Hematopoietic multipotent progenitor cell treated with erythropoietin and hydrocortisone succinate and interleukin-3 and kit ligand, for 17 days (in vitro differentiated cells): ENCODE measurements around the gene CDH6.

Experiments used
- DNase-seq: peaks from one replicate; pipeline ENCODE4 v3.0.0-alpha.2; 2015; ENCODE audit warnings: low spot score

Gene CDH6

DNA sequence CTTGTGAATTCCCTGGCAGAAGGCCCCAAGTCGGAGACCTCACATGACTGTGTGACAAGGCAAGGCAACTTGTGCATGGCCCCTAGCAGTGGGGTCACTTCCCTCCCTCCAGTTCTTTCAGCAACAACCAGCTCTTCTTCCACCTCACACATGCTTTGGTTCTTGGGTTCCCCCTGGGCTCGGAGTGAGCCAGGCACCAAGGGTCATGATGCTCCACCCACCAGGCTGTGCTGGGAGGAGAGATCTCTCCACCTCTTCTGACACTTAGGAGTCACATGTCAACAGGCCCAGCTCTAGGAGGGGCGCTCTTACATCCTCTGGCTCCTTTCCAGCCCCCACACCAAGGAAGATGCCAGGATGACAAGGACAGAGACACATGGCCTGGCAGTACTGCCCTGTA, 56.7 kb downstream of the CDH6 start:
- DNase-seq = no peak

DNA sequence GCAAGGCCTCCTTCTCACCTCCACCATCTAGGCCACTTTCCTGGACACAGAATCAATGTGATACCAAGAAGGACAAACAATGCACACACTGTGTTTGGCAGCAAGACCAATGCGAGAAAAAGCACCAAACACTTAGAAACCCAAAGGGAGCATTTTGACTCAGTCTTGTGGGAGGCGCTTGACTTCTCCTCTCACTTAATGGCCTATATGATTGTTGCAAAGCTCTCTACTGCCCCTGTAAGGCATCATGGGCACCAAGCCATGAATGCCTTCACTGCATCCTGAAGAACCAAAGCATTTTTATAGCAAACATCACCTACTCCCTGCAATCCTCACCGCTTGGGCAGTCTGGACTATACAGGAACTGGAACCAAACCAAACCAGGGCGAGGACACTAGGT, 57.5 kb downstream of the CDH6 start:
- no peak for DNase-seq

DNA sequence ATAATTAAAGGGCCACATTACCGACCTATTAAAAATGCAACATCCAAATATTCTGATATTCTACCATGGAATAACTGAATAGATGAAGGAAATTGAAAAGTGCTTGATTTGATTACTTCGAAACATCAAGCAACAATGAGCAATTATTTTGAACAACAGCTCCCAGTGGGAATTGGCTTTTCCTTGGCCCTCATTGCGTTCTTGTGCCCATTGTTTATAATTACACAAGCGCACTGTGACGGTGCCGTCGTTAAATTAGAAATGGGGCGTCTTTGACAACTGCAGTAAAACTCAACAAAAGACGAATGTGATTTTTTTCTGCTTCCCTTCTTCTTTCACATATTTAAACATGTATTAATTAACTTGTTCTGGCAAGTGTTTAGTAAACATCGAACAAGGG, 61.6 kb downstream of the CDH6 start:
- no peak for DNase-seq

DNA sequence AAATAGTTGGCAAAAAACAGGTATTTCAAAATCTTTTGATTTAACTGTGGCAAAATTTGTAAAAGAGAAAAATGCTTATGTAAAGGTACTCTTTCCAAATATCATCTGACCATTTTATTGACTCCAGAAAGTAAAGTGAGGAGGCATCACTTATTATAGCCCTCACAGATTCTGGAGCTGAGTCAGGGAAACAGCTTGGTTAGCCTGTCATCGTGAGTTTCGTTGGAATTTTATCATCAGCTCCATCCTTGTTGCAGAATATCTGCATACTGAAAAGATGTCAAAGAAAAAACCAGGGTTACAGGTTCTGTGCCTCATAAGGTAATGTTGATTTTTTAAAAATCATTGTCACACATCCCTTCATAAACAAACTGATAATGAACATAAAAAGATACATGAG, 74.8 kb downstream of the CDH6 start:
- DNase-seq = no peak

DNA sequence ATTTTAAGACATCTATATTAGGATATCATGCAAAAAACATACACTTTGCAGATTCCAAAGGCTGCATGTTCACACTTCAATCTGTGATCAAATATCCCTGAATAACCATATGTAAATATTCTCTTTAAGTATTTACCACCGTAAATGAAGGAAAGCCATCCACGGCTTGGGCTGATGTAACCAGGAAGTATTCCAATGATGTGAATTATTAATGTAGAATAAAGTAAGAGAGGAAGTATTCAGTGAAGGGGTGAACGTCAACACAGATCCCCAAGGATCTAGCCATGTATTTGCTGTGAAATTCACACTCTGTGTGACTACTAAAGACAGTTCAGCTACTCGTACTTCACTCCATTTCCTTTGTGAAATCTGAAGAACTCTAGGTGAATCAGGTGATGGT, 75.2 kb downstream of the CDH6 start:
- no peak for DNase-seq

DNA sequence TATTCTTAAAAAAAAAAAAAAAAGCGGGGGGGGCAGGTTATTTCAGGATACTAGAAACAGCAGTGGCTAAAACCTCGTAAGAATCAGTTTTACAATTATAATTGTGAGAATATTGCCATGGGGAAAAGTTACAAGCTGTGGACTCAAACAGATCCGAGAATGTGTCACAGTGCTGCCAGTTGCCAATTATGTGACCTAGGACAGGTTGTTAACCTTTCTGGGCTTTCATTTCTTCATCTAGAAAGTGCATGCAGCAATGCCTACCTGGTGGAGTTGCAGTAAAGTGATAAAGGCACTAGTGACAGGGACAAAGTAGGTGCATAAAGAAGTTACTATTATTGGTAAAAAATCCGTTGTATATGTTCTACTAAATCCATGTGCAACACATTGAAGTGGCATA, 75.8 kb downstream of the CDH6 start:
- DNase-seq = no peak

DNA sequence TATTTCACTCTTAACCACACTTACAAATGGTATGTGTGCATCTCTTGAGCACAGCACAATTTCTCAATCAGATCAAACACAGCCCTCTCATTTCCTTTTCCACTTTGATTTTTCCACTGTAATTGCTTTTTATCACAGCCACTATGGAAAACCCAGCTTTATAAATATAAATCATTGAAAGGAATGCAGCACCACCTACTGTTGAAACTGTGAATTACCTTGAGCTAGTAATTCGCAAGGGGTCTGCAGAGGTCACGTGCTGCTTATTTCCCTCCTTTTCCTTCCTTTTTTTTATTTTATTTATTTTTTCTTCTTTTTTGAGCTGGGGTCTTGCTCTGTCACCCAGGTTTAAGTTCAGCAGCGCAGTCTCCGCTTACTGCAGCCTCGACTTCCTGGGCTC, 76.9 kb downstream of the CDH6 start:
- DNase-seq = no peak

DNA sequence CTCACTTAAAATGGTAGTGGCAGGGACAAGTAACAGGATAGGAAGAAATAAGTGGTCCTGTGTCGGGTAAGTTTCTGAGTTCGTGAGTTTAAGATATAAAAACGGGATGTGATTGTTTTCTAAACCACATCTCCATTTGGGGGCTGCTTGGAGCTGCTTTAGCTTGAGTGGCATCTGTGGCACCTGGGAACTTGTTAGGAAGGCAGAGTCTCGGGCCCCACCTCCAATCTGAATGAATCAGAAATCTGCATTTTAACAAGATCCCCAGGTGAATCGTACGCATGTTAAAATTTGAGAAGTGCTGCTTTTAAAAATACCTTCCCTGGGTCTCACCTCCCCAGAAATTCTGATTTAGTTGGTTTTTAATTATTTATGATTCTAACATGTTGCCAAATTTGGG, 78.1 kb downstream of the CDH6 start:
- DNase-seq = no peak

DNA sequence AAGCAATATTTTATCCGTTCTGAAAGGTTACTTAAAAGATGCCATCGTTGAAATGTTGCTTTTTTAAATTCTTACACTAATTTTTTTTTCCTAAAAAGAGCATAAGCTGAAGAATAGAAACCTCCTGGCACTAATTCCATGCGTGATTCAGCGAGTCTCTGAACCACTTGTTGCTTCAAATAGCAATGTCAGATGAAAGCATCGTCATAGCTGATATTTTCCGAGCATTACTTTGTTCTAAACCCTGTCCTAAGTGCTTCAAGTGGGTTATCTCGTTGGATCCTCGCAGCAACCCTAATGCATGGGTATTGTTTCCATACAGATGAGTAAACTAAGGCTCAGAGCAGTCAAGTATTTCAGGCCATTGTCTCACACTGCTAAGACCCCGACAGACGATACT, 79.7 kb downstream of the CDH6 start:
- DNase-seq = no peak

DNA sequence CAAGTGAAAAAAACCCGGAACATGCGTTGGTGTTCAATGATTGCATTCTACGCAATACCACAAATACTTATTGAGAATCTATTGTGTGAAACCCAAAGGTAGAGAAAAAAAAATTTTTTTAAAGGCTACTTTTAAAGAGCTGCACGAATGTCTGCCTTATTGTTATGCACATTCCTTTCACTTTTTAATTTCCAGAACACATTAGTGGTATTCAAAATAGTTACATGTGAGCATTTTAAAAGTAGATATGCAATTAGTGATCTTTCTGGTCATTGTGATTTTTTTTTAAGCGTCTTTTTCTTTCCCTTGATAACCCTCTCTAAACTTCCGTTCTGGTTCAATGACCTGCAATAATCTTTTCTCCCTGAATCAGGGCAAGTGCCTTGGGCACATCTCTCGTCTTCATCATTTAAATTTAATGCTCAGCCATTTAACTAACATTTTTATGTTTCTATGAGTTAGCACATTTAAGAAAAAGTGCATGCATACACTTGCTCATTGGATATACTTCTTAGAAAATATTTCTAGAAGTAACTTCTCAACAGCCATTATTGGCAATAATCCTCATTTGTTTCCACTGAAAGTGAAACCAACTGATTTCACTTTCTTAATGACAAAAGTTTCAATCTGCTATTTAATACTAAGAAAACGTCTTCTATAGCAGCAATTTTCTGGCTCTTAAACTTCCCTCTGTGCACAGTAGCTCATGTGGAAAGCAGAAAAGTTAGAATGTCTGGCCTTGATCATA, 80.3 kb downstream of the CDH6 start:
- DNase-seq = no peak

DNA sequence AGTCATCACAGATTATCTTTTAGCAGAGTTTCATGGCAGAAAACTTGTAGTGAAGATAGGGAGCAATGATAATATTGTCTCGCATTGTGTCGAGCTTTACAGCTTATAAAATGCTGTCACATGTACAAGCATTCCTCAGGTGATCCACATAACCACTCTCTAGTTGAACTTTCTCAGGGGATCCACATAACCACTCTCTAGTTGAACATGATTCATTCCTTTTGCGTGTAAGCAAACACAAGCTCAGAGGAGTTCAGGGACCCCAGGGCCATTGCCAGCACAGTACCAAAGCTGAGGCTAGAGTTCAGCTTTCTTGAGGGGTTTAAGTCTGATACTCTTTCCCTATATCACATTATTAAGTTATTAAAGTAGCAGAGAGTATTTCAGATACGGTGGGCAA, 86.7 kb downstream of the CDH6 start:
- DNase-seq = no peak

DNA sequence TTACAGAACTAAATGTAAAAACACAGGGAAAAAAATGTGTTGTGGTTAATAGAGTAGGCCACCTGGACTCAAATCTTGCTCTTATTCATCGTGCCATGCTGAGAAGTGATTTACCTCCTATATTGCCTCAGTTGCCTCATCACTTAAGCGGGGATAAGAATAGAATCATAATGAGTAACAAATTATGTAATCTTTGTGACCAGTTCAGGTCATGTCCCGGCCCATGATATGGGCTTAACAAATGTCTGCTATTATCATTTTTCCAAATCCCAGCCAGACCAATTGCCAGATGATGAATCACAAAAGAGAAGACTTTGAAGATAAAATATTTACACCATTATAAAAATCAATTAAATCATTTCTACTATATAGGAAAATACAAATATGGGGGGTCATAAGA, 89.8 kb downstream of the CDH6 start:
- no peak for DNase-seq

DNA sequence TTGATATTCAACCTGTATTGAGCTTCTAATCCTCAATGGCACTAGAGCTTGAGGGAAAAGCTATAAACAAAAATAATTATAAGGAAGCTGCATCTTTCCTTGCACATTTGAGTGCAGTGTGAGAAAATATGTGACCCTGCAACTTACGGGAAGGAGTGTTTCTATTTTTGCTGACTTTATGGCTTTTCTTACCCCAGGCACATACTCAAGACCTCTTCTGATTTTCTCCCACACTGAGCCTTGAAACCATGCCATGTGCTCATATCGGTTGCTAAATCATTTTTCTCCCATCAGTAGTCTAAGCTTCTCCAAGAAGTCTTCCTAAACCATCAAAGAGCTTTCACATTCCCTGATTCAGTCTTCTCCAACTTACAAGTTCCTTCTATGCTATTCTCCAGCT, 91.5 kb downstream of the CDH6 start:
- no peak for DNase-seq

DNA sequence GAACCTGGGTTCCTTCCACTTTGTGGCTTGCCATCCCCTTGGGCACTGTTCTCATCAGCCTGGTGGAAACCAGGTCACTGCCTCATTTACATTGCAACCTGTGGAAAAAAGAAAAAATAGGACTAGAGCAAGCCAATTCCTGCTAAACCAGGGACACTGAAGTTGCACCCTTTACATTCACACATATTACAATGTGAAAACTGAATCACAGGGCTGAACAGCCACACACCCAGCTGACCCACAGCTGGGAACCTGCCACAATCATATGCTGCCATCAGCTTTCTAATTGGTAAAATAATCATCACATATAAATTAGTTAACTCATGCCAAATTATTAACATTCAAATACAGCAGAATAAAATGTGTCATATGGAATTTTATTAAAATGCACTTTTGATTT, 94.5 kb downstream of the CDH6 start:
- no peak for DNase-seq

DNA sequence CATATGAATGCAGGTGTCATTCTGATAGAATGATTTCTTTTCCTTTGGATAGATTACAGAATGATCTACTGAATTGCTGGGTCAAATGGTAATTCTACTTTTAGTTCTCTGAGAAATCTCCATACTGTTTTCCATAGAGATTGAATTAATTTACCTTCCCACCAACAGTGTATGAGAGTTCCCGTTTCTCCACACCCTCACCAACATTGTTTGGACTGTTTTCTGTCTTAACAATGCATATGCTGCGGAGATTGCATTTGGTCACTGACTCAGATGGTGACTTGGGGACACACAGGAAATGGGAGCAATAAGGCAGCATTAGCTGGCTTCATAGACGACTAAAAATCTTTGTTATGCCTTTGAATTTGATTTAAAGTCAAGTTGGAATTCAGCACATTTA, 95.9 kb downstream of the CDH6 start:
- no peak for DNase-seq

DNA sequence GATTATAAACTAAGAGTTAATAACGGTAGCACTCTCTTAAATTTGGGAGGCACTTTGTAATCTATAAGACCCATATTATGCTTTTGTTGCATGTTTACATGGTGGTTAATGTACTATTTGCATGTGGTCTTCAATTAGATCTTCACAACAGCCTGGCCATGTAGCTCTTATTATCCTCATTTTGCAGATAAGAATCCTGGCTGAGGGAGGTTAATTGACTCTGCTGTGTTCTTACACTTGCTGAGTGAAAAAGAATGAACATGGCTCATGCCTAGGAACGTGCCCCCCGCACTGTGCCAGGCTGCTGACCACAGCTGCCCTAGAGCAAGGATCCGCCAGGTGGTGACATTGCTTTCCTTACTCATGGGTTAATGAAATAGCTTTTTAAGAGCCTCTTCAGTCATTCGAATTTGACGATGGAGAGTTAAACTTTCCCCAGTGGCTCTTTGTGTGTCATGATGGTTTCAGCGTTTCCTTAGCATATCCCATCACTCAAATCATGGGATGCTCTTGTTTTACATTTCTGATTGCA, 97.9 kb downstream of the CDH6 start:
- no peak for DNase-seq

DNA sequence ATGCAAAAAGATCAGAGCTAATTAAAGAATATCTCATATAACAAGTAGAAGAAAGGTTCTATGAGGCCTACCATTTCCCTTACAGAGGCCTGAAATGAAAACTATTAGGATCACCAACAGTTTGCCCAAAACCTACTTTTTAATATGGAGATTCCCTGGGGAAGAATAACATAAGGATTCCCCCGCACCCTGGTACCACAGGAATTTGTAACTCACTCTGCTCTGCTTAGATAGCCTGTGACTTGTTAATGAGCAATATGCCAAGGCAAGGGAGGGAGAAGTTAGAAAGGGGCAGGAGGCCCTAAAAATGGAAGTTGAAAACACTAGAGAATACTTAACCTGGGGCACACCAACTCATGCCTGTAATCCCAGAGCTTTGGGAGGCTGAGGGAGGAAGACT, 107.0 kb downstream of the CDH6 start:
- DNase-seq = no peak

DNA sequence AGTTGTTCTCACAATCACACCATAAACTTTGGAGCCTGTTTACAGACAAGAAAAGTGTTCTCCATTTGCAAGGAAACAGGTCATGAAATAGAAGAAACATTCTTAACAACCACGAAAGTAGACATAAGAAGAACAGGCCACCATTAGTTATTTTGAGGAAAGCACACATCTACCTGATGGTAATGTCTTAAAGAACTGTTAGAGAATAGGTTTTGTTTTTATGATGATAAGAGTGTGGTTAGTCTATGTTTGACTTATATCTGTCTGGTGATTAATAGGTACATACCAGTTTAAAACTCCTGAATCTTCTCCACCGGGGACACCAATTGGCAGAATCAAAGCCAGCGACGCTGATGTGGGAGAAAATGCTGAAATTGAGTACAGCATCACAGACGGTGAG, 108.3 kb downstream of the CDH6 start:
- no peak for DNase-seq

DNA sequence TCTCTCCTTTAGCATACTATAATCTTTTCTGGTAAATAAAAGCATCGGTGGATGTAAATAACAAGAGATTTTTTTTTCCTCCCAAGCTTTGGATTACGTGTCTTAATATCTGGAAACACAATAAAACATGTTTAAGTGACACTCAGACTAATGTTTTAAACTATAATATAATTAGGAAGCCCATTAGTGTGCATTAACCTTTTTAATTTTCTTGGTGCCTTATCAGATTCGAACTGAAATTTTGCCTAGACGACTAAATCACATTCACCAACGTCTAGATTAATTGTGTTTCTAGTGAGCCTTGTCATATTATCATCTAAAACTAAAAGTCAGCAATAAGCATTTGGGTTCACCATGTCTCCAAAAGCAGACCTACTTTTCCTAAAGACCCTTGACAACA, 110.2 kb downstream of the CDH6 start:
- no peak for DNase-seq

DNA sequence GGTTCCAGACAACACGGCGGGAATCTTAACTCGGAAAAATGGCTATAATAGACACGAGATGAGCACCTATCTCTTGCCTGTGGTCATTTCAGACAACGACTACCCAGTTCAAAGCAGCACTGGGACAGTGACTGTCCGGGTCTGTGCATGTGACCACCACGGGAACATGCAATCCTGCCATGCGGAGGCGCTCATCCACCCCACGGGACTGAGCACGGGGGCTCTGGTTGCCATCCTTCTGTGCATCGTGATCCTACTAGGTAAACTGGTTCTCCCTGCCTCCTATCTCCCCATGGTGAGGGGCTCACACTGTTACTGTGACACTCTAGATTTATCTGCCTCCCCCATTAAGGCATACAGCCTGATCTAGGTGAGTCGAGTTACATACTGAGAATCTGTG, 124.2 kb downstream of the CDH6 start:
- DNase-seq = no peak

DNA sequence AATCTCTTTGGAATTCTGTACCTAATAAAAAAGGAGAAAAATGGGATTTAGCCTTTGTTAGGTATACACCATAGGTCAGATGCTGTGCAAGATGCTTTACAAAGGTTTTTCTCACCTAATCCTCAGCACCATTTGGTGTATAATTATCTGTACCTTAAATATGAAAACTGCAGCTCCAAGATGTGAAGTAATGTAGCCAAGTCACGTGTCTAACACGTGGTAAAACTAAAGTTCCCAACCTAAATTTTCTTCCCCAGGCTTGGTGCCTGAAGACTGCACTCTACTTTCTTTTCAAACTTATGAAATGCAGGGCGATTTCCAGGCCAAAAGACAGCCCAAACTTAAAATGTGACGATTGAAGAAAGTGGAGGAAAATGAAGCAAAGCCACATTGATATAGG, 125.8 kb downstream of the CDH6 start:
- DNase-seq = no peak

DNA sequence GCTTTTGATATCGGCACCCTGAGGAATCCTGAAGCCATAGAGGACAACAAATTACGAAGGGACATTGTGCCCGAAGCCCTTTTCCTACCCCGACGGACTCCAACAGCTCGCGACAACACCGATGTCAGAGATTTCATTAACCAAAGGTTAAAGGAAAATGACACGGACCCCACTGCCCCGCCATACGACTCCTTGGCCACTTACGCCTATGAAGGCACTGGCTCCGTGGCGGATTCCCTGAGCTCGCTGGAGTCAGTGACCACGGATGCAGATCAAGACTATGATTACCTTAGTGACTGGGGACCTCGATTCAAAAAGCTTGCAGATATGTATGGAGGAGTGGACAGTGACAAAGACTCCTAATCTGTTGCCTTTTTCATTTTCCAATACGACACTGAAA, 129.5 kb downstream of the CDH6 start:
- no peak for DNase-seq

DNA sequence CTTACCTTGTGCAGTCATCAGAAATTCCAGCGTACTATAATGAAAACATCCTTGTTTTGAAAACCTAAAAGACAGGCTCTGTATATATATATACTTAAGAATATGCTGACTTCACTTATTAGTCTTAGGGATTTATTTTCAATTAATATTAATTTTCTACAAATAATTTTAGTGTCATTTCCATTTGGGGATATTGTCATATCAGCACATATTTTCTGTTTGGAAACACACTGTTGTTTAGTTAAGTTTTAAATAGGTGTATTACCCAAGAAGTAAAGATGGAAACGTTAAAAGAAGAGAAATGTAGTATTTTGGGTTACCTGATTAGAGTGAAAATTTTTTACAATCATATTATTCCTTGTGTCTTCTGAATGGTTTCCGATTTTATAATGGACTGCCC, 131.4 kb downstream of the CDH6 start:
- DNase-seq = no peak

DNA sequence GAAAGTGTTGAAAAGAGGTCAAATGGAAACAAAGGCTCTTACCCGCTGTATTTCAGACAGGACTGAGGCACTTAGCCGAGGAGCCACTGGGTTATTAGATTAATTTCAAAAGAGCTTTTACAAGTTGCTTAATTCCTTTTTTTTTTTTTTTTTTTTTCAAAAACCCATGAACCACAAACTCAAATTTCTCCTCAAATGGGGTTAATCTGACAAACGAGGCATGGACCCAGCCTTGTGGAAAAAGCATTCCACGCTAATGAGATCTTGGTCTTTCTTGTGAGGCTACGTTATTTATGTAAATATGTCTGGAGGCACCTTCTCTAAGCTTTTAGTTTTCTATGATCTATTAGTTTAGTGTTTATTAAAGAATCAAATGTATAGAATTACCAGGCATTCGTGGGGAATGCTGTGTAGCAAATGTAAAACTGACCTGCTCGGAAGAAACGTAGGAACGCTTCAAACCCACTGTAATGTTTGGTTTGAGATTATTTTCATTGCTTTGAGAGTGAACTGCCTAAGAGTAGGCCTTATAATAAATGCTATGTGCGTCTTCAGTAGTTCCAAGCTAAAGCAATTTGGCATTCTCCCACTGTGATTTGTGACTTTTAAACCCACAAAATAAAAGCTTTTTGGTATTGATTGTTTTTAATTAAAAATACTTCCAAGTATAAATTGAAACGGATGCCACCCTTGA, 134.7 kb downstream of the CDH6 start:
- DNase-seq = no peak
